AG09319 (cell line): ENCODE measurements around the gene TCHHL1.
"Not testable (repeated sequence)": the region's sequence is repeated elsewhere in the genome, so short reads cannot be mapped to it uniquely, and the experiment has no call there.

ENCODE experiments used
- DNase-seq: peaks from one replicate; pipeline ENCODE4 v3.0.0-alpha.2; 2010; ENCODE audit warnings: low read depth; ENCODE audit errors: extremely low read depth
- TF ChIP-seq, protein P1 (sequence below): IDR thresholded peaks from 2 replicates; pipeline ENCODE4 v1.5.1; 2011; ENCODE audit warnings: low read depth, mild to moderate bottlenecking, inconsistent platforms, low read length, moderate library complexity

TCHHL1 gene

DNA sequence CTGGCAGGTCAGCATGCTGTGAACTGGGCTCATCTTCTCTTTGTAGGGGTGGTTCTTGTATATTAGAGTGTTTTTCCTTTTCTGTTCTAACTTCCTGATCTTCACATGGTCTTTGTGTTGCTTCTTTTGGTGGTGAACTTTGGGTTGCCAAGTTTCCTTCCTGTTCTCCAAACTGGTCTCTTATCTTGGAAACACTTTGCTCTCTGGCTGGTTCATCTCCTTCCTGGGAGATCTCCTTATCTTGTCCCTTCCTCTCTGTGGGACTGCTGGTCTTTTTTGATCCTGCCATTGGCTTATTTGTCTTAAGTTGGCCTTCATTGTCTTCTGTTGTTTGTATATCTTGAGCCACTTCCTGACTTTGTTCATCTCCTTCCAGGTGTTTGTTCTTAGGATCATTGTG is 2.1 kb downstream of the TCHHL1 start:
- DNase-seq: no peak
- TF ChIP-seq, protein P1, sequence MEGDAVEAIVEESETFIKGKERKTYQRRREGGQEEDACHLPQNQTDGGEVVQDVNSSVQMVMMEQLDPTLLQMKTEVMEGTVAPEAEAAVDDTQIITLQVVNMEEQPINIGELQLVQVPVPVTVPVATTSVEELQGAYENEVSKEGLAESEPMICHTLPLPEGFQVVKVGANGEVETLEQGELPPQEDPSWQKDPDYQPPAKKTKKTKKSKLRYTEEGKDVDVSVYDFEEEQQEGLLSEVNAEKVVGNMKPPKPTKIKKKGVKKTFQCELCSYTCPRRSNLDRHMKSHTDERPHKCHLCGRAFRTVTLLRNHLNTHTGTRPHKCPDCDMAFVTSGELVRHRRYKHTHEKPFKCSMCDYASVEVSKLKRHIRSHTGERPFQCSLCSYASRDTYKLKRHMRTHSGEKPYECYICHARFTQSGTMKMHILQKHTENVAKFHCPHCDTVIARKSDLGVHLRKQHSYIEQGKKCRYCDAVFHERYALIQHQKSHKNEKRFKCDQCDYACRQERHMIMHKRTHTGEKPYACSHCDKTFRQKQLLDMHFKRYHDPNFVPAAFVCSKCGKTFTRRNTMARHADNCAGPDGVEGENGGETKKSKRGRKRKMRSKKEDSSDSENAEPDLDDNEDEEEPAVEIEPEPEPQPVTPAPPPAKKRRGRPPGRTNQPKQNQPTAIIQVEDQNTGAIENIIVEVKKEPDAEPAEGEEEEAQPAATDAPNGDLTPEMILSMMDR: no peak

DNA sequence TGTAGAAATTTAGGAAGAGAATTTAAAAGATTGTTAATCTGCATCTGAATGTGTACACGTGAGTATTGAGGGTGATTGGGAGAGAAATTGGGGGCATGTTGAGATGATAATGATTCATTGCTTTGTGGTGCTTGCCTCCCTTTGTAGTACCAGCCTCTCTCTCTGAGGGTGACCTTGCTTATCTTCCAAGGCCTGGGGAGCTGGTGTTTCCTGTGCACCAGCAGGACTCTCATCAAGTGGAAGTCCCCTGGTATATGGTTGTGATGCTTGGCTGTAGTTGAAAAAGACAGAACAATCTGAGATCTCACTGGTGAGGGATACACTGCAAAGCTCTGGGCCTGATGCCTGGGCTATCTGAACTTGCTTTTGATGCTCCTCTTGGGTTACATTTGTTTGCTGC is 4.0 kb downstream of the TCHHL1 start:
- TF ChIP-seq, protein P1: no peak
- no peak for DNase-seq

DNA sequence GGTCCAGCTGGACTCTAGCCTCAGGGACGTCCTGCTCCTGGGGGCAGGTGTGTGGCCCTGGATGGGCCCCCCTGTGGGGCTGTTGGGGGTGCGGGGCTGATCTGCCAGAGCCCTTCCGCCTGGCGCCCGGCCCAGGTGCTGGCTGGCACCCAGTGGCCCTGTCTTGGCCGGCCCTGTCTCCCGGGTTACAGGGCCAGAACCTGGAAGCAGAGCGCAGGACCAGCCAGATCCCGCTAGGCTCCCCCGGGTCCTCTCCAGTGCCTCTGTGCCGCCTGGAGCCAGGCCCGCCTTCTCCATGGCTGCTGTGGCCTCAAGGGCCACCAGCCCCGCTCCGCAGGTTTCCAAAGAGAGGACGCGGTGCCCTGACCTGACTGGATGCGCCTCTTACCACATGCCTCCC is 7.8 kb downstream of the TCHHL1 start:
- DNase-seq: not testable (repeated sequence)

DNA sequence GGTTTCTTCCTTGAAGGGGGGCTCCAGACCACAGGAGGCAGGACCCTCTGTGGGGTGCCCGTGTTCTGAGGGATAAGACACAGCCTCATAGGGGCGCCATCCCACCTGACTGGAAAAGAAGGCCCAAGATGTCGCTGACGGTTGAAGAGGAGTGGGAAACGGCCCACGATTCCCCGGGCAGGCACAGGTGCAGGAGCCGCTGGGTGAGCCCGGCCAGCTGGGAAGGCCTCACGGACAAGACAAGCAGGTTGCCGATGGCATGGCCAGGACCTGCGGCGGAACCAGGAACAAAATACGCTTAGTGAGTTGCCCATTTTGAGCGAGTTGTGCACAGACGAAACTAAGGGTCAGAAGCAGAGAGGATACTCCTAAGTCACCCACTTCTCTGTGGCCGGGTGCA is 8.4 kb downstream of the TCHHL1 start:
- DNase-seq: not testable (repeated sequence)

DNA sequence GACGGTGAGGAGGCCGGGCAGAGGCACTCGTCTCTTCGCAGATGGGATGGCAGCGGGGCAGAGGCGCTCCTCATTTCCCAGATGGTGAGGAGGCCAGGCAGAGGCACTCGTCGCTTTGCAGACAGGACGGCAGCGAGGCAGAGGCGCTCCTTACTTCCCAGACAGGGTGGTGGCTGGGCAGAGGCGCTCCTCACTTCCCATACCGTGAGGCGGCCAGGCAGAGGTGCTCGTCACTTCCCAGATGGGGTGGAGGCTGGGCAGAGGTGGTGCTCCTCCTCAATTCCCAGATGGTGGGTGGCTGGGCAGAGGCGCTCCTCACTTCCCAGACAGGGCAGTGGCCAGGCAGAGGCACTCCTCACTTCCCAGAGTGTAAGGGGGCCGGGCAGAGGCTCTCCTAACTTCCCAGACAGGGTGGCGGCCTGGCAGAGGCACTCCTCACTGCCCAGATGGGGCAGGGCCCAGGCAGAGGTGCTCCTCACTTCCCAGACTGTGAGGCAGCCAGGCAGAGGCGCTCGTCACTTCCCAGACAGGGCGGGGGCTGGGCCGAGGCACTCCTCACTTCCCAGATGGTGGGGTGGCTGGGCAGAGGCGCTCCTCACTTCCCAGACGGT is 9.9 kb downstream of the TCHHL1 start:
- no peak for DNase-seq
- TF ChIP-seq, protein P1: no peak

DNA sequence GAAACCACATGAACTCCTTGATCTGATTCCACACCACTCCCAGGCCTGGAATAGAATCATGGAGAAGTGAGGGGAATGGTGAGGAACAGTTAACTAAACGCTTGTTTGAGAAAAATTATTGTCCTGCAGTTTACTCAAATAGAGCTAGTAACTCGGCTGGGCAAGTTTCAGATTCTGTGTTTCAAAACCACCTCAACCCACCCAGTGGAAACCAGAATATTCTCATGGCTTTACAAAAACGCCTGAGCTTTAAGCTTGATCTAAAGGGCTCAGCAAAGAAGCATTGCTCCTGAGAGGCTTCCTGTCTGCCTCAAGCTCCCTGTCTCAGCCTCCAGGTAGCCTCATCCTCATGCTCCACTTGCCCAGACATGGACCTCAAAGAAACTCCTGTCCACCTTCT is 16.6 kb downstream of the TCHHL1 start:
- TF ChIP-seq, protein P1: no peak

DNA sequence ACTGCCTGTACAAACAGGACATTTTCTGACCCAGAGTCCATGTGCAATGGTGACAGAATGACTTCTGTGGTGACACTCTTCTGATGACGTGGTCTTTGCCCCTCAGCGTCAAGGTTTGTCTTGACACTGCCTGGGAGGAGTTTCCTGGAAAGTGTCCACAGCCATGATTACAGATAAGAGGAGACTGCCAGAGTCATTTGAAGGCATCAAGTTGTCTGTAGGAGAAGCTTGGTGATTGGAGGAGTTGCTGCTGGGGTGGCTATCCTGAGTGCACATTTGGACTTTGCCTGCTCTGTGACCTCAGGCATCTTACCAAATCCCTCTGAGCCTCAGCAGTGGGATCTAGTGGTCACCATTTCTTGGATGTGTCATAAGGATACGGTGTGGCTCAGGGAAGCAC is 17.7 kb downstream of the TCHHL1 start:
- TF ChIP-seq, protein P1: no peak
- DNase-seq: no peak

More for the DNA sequence above, 16.6 kb downstream of the TCHHL1 start:
- DNase-seq: no peak

DNA sequence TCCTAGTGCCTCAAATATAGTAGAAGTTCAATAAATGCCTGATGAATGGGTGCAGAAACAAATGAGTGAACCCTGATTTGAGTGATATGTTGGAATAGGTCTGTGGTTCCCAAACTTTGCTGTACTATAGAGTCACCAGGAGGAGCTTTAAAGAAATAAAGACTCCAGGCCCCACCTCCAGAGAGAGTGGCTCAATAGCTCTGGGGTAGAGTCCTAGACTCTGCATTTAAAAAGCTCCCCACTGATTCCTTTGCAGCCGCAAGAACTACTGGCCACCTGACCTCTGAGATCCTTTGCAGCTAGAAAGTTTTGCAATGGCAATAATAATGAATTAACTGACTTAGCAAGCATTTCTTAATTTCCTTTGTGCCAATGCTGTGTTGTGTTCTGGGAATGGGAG is 20.9 kb downstream of the TCHHL1 start:
- DNase-seq: no peak
- TF ChIP-seq, protein P1: no peak
